NCI-H345 (cell line): ENCODE data around the gene CENPN.
A peak's percentile ranks its signal among the peaks of the same experiment; 100 is the strongest.

Experiments used
- DNase-seq: peaks from one replicate; lab custom pipeline; 2025; lab: John Stamatoyannopoulos, UW

CENPN gene

GRCh38 chr16:81035398-81035974 is 28.5 kb downstream of the CENPN start, which contains the start of gene ATMIN:
ATMIN (plus strand) TSS chr16:81035842; CDS start chr16:81035871, 29 bp downstream.
- DNase-seq, result peak; percentile 91

- DNase-seq, result peak; percentile 17
These were observed 29.1 kb downstream of the CENPN start for GRCh38 chr16:81035975-81036750.

GRCh38 chr16:81036751-81037350 is 29.8 kb downstream of the CENPN start:
- DNase-seq, result no peak

GRCh38 chr16:81040131-81040530 is 33.1 kb downstream of the CENPN start:
- no peak for DNase-seq

DNA sequence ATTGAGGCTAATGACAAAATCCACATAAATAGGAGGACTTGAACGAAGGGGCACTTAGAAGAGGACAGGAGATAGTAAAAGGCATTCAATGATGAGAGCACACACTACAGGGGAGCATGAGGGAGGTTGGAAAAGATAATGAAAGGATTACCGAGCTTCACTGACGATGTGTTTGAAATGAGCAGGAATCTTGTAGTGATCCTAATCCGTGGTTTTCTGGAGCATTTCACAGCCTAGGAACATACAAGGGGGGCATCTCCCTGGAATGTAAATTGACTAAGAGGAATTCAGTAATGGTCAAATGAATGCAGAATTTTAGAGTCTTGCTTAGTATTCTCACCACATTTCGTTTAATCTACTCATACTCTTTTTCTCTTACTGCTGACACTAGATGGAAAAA is 33.8 kb downstream of the CENPN start:
- DNase-seq, result no peak

DNA sequence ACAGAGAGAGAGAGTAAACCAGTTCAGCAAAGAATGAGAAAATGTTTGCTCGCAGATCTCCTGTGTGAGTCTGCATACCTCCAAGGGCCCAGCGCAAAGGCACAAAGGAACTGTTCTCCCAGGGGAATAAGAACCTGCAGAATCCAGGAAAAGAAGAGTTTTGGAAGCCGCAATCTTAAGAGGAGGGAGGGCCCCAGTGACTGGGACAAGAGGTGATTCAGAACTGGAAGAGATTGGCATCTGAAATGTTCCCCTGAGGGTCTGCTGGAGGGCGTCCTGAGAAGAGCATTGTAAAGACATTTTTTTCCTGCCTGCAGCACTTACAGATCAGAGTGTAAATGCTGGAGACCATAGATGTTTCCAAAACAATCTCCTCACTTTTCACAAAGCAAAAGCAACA is 34.7 kb downstream of the CENPN start:
- DNase-seq, result no peak

GRCh38 chr16:81042821-81043220 is 35.8 kb downstream of the CENPN start:
- DNase-seq, result no peak

GRCh38 chr16:81053761-81054160 is 46.7 kb downstream of the CENPN start:
- DNase-seq, result no peak

DNA sequence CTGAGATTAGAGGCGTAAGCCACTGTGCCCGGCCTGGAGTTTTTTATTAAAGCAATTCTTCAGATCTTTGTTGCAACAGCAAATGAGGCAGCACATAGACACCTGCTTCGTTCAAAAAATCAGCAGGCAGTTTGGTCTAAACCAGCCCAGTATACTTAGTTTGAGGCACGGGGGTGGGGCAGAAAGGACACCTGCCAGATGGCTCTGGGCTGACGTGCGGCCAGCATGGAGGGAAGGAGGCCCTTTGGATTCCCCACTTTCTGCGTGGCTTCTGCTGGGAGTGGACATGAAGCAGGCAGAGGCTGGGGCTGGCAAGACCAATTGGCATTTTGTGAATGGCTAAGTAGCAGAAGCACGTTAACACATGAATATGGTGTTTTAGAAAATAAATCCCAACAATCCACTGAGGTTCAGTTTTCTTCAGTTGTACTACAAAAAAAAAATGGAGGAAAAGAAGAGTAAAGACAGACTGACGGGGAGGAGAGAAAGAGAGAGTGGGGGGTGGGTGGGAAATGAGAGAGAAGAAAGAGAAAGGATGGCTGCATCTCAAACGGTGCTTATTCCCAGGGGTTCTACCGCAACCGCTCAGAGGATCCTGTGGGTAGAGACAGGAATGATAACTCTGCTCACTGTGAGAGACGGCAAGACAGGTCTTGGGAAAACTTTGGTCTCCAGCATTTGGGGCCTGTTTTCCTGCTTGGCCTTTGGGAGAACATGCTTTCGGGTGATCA is 53.7 kb downstream of the CENPN start:
- DNase-seq, result no peak

DNA sequence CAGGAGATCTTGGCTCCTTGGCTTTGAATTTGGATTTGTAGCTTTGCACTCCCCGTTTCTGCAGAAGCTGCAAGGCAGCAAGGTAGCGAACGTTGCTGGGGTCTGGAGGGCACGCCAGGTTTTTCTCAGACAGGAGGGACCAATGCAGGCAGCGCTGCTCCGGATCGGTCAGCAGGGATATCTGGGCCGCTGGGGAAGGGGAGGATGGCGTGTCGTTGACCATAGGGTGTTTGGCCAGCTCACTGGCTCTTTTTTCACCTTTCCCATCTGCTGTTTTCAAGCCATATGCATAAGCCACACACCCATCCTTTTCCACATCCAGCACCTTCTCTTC is 54.3 kb downstream of the CENPN start:
- DNase-seq, result no peak

DNA sequence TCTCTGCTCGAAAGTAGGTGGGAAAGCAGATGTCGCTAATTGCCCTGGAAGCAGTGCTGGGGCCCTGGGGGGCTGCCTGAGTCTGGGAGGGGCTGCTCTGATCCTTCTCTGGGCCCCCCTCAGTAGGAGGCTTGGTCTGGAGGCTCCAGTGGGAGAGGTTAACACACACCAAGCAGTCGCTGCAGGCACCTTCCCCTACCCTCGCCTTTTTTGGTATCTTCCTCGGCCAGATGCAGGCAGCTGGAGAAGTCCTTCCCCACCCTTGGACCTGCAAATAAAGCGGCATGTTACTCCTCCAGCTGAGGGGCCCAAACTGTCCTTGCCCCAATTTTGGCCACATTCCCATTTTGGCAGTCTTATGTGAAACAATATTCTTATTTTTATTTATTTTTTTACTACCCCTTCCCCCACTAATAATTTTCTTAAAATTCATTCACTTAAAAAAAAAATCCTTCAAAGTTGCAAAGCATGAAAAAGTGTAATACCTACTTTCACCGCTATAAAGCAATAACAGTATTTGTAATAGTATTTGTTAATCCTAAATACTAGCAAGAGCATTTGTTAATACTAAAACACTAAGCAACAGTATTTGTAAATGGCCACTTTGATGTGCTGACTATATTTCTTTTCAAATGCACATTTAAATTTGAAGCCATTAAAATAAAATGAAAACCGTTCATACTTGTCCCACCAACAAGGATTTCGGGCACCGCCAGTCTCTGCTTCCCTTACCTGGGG is 55.0 kb downstream of the CENPN start:
- DNase-seq, result no peak

DNA sequence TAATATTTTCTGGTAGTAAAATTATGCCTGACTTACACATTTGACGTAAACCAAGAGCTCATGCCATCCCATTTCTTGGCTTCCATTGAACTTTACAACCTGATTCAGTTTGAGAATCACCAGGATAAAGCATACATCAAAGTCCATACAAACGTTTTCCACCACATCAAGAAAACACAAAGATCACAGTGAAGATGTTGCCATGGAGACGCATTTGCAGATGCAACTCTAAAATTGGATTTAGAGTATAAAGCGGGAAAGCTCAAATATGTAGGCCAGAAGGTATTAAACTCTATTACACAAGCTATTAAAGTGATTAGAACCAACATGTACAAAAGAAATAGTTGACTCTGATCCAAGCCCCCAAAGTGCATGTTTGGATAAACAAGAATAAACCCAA is 59.7 kb downstream of the CENPN start:
- DNase-seq, result no peak

- no peak for DNase-seq
These were observed 60.2 kb downstream of the CENPN start for GRCh38 chr16:81067166-81067565.

GRCh38 chr16:81069063-81069462 is 62.0 kb downstream of the CENPN start:
- no peak for DNase-seq

GRCh38 chr16:81070979-81071378 is 64.0 kb downstream of the CENPN start:
- no peak for DNase-seq

- DNase-seq, result no peak
These were observed 64.8 kb downstream of the CENPN start for GRCh38 chr16:81071805-81072204.

GRCh38 chr16:81073560-81074330 is 66.7 kb downstream of the CENPN start:
- DNase-seq, result no peak

DNA sequence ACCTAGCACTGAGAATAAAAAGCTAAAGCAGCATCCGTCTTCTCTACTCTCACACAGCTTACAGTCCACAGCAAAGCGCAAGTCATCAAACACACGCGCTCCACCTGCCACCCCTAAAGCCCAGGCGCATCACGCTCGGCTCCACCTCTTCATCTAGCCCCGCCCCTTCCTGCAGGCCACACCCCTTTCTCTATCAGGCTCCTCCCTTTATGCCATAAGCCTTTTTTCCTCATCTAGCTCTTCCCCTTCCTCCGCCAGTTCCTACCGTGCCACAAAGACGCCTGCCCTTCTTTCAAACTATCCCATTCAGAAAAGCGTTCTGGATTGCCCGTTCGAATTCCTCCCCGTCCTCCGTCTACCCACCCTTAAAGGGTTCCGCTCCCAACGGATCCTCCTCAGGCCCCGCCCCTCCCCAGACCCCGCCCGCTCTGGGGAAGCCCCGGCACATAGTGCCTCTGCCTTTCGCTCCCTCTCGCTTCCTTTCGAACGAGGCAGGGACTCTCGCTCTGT is 69.6 kb downstream of the CENPN start:
- DNase-seq, result peak; percentile 89

DNA sequence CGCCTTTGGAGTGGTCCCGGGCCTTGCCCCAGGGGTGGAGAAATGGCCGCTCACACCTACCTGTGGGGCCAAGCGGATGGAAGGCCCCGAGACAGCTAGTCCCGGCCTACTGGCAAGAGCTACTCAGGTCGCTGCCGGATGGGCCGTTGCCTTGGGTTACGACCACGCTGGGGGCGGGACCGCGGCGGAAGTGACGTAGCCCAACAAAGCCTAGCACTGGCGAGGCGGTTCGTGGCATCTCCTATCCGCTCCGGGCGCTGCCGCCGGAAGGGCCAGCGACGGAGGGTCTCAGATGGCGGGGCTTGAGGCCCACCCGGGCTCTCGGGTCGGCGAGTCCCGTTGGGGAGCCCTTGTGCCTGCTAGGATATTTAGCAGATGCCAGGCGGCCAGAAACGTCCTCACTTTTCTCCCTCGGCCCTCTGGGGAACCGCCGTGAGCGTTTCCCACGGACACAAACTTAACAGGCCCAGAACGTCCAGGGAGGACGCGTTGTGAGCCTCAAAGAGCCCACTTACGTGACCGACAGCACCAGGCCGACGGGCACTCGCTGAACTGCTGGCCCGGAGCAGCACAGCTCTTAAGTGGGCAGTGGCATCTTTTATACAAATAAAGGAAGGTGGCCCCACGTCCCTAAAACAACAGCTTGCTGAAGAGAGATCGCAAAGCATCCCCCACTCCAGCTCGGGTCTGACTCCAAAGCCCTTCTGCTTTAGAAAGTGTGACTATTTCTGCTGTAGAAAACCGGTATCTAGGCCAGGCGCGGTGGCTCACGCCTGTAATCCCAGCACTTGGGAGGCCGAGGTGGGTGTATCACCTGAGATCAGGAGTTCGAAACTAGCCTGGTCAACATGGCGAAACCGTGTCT is 70.3 kb downstream of the CENPN start, which contains the start of gene C16orf46:
Gene C16orf46 (minus strand): TSS at position 163 of the 865 bp plus-strand sequence. CDS start 13,283 bp downstream, outside the sequence.
- peak; percentile 95 for DNase-seq

DNA sequence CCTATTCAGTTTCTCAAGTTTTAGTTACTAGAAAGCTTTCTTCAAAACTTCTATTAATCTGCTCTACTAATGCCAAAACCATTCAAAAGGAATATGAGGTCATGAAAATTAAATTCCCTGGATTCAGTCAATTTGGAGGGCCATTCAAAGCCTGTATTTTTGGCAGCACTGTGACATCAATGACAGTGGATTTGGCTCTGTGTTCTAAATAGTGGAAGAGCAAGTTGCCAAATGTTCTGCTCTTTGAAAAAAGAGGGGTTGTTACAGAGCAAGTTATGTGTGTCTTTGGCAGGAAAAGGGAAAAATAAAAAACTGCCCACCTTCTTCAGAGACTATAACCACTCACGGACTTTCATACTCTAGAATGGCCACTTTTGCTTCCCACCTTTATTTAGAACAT is 73.2 kb downstream of the CENPN start:
- DNase-seq, result no peak
